ENCODE measurements around the gene RRP1B. TPM values are rescaled to one million over a fixed set of nuclear protein-coding genes. Genes with fewer than 3 reads are reported as not detected.

The RRP1B gene
- total and polyA plus RNA-seq, 4 donors = 7.3 to 12.6 (median 8.4) TPM

DNA sequence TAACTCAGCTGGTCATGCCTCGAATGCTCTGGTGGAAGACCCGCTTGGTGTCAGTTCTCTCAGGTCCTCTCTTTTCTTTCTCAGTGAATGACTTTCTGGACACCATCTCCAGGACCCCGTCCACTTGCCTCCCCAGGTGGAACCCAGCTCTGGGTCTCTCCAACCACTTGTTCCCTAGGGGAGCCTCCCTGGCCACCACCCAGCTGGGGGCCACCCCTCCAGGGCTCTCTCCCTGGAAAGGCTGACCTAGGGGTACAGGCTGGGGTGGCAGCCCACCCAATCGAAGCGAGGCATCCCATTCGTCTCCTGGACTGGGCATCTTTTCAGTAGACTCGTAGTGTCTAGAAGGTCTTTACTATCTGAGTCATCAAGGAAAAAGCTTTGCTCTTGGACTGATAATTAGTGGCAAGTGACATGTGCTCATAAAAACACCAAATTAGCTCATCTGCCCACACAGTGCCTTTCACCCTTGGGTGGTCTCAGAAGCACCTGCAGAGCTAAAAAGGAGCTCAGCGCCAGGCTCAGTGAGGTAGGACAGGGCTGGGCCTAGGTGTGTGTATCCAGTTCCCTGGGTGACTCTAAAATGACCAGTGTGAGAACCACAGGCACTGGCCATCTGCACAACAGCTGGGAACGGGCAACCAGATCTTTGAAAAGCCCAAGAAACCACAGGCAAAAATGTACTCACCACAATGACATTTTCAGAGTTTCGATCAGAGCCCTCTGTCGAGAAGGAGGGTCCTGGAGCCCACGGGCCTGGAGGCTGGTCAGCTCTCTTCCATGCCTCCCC is 57.2 kb downstream of the RRP1B start:
- H3K4me1 ChIP-seq (ENCODE audit: control insufficient read depth in 4 of 4, insufficient read depth in 4 of 4, low read length in 3 of 4) = peaks cover 9 to 26% (median 20%) of the 10 kb centered on the region in 4 donors
- DNase-seq (ENCODE audit: low spot score) = no peak
- no peak overlapping the region for H3K9ac ChIP-seq (ENCODE audit: low read depth in 1 of 2, low read length in 2 of 2)
- H3K27me3 ChIP-seq (ENCODE audit: control insufficient read depth in 4 of 4, insufficient read depth in 4 of 4, low read length in 3 of 4) = no peaks in the 10 kb centered on the region
- TF ChIP-seq FOXA1 (IDR thresholded peaks at IDR 0.05) = no peak
- no peak for TF ChIP-seq TAF1 (conservative IDR thresholded peaks at IDR 0.05)
- no peak for TF ChIP-seq GABPA (IDR thresholded peaks at IDR 0.05 in 1 of 2, conservative IDR thresholded peaks at IDR 0.05 in 1 of 2)
- no peak for TF ChIP-seq REST (IDR thresholded peaks at IDR 0.05)
- no peak for TF ChIP-seq RAD21 (IDR thresholded peaks at IDR 0.05)
- TF ChIP-seq YY1 (IDR thresholded peaks at IDR 0.05) = no peak
- TF ChIP-seq ZBTB33 (IDR thresholded peaks at IDR 0.05) = no peak
- TF ChIP-seq FOXA2 (IDR thresholded peaks at IDR 0.05) = no peak
- no peak for TF ChIP-seq HNF4G (IDR thresholded peaks at IDR 0.05)
- TF ChIP-seq NR2F2 (IDR thresholded peaks at IDR 0.05) = no peak
- TF ChIP-seq JUND (IDR thresholded peaks at IDR 0.05) = no peak
- TF ChIP-seq MAX (IDR thresholded peaks at IDR 0.05) = no peak
- TF ChIP-seq EGR1 (IDR thresholded peaks at IDR 0.05; ENCODE audit: low read depth in 2 of 2) = no peak
- no peak for TF ChIP-seq RXRA (IDR thresholded peaks at IDR 0.05)
- TF ChIP-seq HNF4A (conservative IDR thresholded peaks at IDR 0.05) = no peak
- TF ChIP-seq CTCF (IDR thresholded peaks at IDR 0.05; ENCODE audit: low read depth, low read length, missing input control) = no peak
- TF ChIP-seq SP1 (IDR thresholded peaks at IDR 0.05) = no peak
- TF ChIP-seq, protein P1, sequence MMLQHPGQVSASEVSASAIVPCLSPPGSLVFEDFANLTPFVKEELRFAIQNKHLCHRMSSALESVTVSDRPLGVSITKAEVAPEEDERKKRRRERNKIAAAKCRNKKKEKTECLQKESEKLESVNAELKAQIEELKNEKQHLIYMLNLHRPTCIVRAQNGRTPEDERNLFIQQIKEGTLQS (IDR thresholded peaks at IDR 0.05) = no peak
- H3K4me3 ChIP-seq (ENCODE audit: low read depth in 1 of 3, low read length in 3 of 3) = no peak overlapping the region
- H3K36me3 ChIP-seq (ENCODE audit: control insufficient read depth in 4 of 4, insufficient read depth in 3 of 4, low read depth in 1 of 4, low read length in 3 of 4) = no peaks in the 10 kb centered on the region
- H3K27ac ChIP-seq (ENCODE audit: low read depth in 1 of 2, low read length in 2 of 2) = no peak overlapping the region
- no peaks in the 10 kb centered on the region for H3K9me3 ChIP-seq (ENCODE audit: control insufficient read depth in 4 of 4, low read length in 3 of 4)
- WGBS = 91% methylated on average over 12 of the region's 12 CpGs

All from liver (tissue), 9 donors.